ENCODE results near the gene LAYN.

LAYN gene

DNA sequence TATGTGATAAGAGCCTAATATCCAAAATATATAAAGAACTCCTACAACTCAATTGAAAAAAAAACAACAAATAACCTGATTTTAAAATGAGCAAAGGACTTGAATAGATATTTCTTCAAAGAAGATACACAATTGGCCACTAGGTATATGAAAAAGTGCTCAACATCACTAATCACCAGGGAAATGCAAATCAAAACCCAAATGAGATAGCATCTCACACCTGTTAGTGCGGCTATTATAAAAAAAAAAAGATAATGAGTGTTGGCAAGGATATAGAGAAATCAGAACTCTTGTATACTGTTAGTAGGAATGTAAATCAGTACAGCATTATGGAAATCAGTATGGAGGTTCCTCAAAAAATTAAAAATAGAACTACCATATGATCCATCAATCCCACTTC is 55.8 kb downstream of the LAYN start:
- no peak for DNase-seq (ENCODE audit: low spot score)

GRCh38 chr11:111598148-111598547 is 57.6 kb downstream of the LAYN start:
- no peak for DNase-seq (ENCODE audit: low spot score)

DNA sequence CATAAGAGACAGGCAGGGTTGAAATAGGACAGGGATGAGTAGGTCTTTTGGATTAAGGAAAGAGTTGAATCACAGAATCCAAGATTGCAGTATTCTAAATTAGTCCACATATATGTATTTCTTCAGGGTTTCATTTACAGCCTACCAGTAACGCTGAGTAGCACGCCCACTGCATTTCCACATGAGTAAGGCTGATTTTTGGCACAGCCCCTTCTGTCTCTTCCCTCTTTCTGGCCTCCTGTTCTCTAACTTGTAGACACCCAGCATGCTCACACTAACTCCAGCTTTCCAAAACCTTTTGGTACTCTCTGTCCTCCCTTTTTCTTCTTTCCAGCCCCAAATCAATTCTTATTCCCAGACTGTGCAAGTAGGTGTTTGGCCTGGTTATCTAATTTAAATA is 58.0 kb downstream of the LAYN start:
- DNase-seq (ENCODE audit: low spot score): no peak

DNA sequence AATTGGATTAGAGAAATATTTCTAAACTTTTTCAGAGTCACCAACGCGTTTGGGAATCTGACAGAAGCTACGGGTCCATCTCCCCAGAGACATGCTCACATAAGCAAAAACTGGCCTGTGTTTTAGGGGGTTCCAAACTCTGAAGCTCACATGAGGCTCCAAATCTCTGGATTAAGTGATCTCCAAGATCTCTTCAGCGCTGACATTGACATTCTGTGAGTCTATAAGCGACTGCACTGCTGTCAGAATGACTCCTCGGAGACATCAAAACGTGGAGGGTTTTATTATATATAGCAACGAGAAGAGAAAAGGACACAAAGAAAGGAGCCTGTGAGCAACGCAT is 61.1 kb downstream of the LAYN start:
- DNase-seq (ENCODE audit: low spot score): no peak

- DNase-seq (ENCODE audit: low spot score): peak; percentile 90
Observed at GRCh38 chr11:111601979-111602864, 61.7 kb downstream of the LAYN start, which contains the start of gene SIK2. Gene SIK2 (plus strand): TSS chr11:111602449. CDS start chr11:111602564, 115 bp downstream.

- DNase-seq (ENCODE audit: low spot score): peak; percentile 12
Observed at GRCh38 chr11:111602865-111603610, 62.5 kb downstream of the LAYN start.

GRCh38 chr11:111603611-111604130 is 63.2 kb downstream of the LAYN start:
- DNase-seq (ENCODE audit: low spot score): no peak

DNA sequence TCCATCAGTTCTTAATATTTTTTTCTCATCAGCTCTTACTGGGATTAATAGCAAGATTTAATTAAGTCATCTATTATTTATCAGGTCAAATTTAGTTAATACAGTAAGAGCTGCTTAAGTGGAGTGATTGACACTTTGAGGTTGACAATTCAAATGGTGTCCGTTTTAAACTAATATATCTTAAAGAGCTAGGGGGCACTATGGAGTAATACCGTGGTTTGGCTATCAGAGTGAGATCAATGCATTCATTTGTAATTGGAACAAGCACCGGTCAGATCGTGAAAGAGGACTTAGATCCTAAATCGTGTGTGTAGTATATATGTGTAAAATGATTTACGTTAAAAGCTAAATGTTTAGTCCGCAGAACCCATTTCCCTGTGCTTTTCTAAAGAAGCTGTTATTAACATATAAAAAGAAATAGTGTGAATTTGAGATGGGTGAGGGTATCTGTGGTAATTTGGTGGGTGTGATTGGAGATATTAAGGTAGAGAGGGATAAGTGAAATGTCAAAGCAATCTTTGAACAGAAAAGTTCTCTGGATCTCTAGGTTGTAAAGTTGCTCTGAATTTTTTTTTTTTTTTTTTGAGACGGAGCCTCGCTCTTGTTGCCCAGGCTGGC is 64.0 kb downstream of the LAYN start:
- DNase-seq (ENCODE audit: low spot score): peak; percentile 32

GRCh38 chr11:111605681-111606080 is 65.2 kb downstream of the LAYN start:
- no peak for DNase-seq (ENCODE audit: low spot score)

GRCh38 chr11:111606986-111607385 is 66.5 kb downstream of the LAYN start:
- DNase-seq (ENCODE audit: low spot score): no peak

DNA sequence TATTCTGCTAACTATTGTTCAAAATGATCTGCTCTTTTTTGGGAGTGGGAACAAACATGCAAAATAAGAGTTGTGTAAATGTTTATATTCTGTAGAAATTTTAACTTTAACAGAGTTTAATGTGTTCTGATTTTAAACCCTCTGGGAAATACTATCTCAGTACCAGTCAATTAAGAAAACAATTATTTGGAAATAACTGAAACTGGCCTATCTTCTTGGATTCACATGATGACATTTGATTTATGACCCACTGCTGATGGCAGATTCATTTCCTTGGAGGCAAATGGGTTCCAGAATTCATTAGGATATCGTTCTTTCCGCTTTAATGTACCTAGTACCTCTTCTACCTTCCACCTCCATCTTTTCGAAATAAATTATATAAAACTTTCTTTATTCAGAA is 67.2 kb downstream of the LAYN start:
- DNase-seq (ENCODE audit: low spot score): no peak

All from CD4-positive, alpha-beta T cell treated with Interleukin-6 at 100 ng/mL for 8 hours (primary cell).